Measurements from ENCODE around the gene CHCHD3. TPM values are rescaled to one million over a fixed set of nuclear protein-coding genes. Genes with fewer than 3 reads are reported as not detected.

Gene CHCHD3
- total RNA-seq, 1 experiment from 2014 or later = 102 TPM

- no peaks in the 10 kb centered on the region for H3K27me3 Mint-ChIP-seq (ENCODE audit: insufficient read depth, unreplicated experiment)
- no TSS peak for BruUV-seq (replicated peaks)
- H3K4me1 Mint-ChIP-seq (ENCODE audit: low read depth, unreplicated experiment) = peaks cover under 1% of the 10 kb centered on the region
- no peak for DNase-seq
- H3K4me3 Mint-ChIP-seq (ENCODE audit: unreplicated experiment) = no peak overlapping the region
- no peaks in the 10 kb centered on the region for H3K27me3 ChIP-seq (replicated peaks; ENCODE audit: control insufficient read depth, insufficient read depth, low read length)
- CTCF ChIA-PET = no interaction called here
- no peak overlapping the region for H3K4me3 ChIP-seq (ENCODE audit: low read depth, low read length)
- H3K9me3 Mint-ChIP-seq (ENCODE audit: unreplicated experiment) = no peaks in the 10 kb centered on the region
- POLR2A ChIA-PET = no interaction called here
- intact Hi-C loops (cut with micrococcal nuclease; ENCODE audit: unreplicated experiment) = no loop called here
- no peaks in the 10 kb centered on the region for H3K4me1 ChIP-seq
- no peaks in the 10 kb centered on the region for H3K9me3 ChIP-seq
- no peak overlapping the region for H3K27ac Mint-ChIP-seq (ENCODE audit: unreplicated experiment)
- peaks cover 7% of the 10 kb centered on the region for H3K36me3 Mint-ChIP-seq (ENCODE audit: insufficient read depth, unreplicated experiment)
- TF ChIP-seq CTCF (IDR thresholded peaks at IDR 0.05; ENCODE audit: insufficient read depth in 1 of 2, low read depth in 1 of 2, low read length in 1 of 2, severe bottlenecking in 1 of 2, unreplicated experiment in 1 of 2) = no peak
- no peaks in the 10 kb centered on the region for H3K36me3 ChIP-seq (ENCODE audit: control insufficient read depth, insufficient read depth, low read length)
Measured at GRCh38 chr7:132959891-132960290, 122.0 kb downstream of the CHCHD3 start.

GRCh38 chr7:132956556-132956955, 125.3 kb downstream of the CHCHD3 start:
- H3K9me3 Mint-ChIP-seq (ENCODE audit: unreplicated experiment) = no peaks in the 10 kb centered on the region
- no peak for DNase-seq
- H3K36me3 Mint-ChIP-seq (ENCODE audit: insufficient read depth, unreplicated experiment) = peaks cover 15% of the 10 kb centered on the region
- no peak for TF ChIP-seq CTCF (IDR thresholded peaks at IDR 0.05; ENCODE audit: insufficient read depth in 1 of 2, low read depth in 1 of 2, low read length in 1 of 2, severe bottlenecking in 1 of 2, unreplicated experiment in 1 of 2)
- intact Hi-C loops (cut with micrococcal nuclease; ENCODE audit: unreplicated experiment) = no loop called here
- no peak overlapping the region for H3K27ac Mint-ChIP-seq (ENCODE audit: unreplicated experiment)
- no peaks in the 10 kb centered on the region for H3K36me3 ChIP-seq (ENCODE audit: control insufficient read depth, insufficient read depth, low read length)
- ChIA-PET CTCF (no interaction called here), POLR2A (no interaction called here)
- no peaks in the 10 kb centered on the region for H3K4me1 ChIP-seq
- H3K27me3 Mint-ChIP-seq (ENCODE audit: insufficient read depth, unreplicated experiment) = no peaks in the 10 kb centered on the region
- no peaks in the 10 kb centered on the region for H3K4me1 Mint-ChIP-seq (ENCODE audit: low read depth, unreplicated experiment)
- BruUV-seq (replicated peaks) = no TSS peak
- H3K4me3 Mint-ChIP-seq (ENCODE audit: unreplicated experiment) = no peak overlapping the region
- H3K9me3 ChIP-seq = no peaks in the 10 kb centered on the region
- no peaks in the 10 kb centered on the region for H3K27me3 ChIP-seq (replicated peaks; ENCODE audit: control insufficient read depth, insufficient read depth, low read length)
- no peak overlapping the region for H3K4me3 ChIP-seq (ENCODE audit: low read depth, low read length)

- POLR2A ChIA-PET = no interaction called here
- H3K36me3 ChIP-seq (ENCODE audit: control insufficient read depth, insufficient read depth, low read length) = no peaks in the 10 kb centered on the region
- H3K36me3 Mint-ChIP-seq (ENCODE audit: insufficient read depth, unreplicated experiment) = peaks cover 8% of the 10 kb centered on the region
- H3K4me3 ChIP-seq (ENCODE audit: low read depth, low read length) = no peak overlapping the region
- no peaks in the 10 kb centered on the region for H3K9me3 ChIP-seq
- TF ChIP-seq CTCF (IDR thresholded peaks at IDR 0.05; ENCODE audit: insufficient read depth in 1 of 2, low read depth in 1 of 2, low read length in 1 of 2, severe bottlenecking in 1 of 2, unreplicated experiment in 1 of 2) = no peak
- no peak for DNase-seq
- no TSS peak for BruUV-seq (replicated peaks)
- H3K4me1 ChIP-seq = no peaks in the 10 kb centered on the region
- no peaks in the 10 kb centered on the region for H3K4me1 Mint-ChIP-seq (ENCODE audit: low read depth, unreplicated experiment)
- H3K27me3 Mint-ChIP-seq (ENCODE audit: insufficient read depth, unreplicated experiment) = no peaks in the 10 kb centered on the region
- H3K27me3 ChIP-seq (replicated peaks; ENCODE audit: control insufficient read depth, insufficient read depth, low read length) = no peaks in the 10 kb centered on the region
- no peak overlapping the region for H3K4me3 Mint-ChIP-seq (ENCODE audit: unreplicated experiment)
- H3K9me3 Mint-ChIP-seq (ENCODE audit: unreplicated experiment) = no peaks in the 10 kb centered on the region
- H3K27ac Mint-ChIP-seq (ENCODE audit: unreplicated experiment) = no peak overlapping the region
- CTCF ChIA-PET = no interaction called here
- intact Hi-C loops (cut with micrococcal nuclease; ENCODE audit: unreplicated experiment) = no loop called here
Measured at GRCh38 chr7:132953468-132953867, 128.4 kb downstream of the CHCHD3 start.
